DMS 273 (cell line): ENCODE measurements around the gene RCOR2.
"Not testable (repeated sequence)": the region's sequence is repeated elsewhere in the genome, so short reads cannot be mapped to it uniquely, and the experiment has no call there.

ENCODE experiments used
- DNase-seq: peaks from one replicate; lab custom pipeline; 2025; ENCODE audit not compliant: unreplicated experiment; lab: John Stamatoyannopoulos, UW

RCOR2 gene

DNA sequence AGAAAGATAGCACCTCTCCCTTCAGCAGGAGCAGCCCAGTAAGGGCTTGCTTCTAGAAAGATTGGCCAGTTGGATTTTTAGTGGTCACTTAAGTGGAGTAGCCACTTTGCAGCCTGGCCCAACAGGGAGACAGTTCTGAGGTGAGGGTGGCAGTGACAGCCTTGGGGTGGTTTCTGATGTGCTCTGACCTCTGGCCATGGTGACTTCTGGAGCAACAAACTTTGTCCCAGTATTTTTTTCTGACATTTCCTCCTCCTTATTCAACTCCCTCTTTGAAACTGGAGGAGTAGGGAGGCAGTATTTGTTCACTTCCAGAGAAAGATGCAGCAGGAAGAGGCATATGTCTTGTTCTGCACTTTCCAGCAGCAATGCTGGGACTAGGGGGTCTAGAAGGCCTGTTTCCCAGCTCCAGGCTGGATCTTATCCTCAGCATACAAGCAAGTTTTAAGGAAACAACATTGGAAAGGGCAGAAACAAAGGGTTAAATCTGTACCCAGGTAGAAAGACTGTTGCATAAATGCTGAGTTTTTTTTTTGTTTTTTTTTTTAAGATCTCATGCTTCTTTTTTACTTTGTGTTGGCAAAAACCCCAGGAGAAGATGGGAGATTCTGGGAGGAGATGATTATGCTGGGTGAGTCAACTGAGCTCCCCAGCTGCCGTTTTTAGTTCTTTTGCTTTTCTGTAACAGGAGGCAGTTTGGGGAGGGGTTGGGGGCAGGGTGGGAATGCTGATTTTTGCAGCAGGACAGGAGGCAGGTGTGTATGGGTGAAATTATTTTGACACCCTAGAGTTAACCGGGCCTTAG, 37.2 kb downstream of the RCOR2 start:
- peak; percentile 55 for DNase-seq

DNA sequence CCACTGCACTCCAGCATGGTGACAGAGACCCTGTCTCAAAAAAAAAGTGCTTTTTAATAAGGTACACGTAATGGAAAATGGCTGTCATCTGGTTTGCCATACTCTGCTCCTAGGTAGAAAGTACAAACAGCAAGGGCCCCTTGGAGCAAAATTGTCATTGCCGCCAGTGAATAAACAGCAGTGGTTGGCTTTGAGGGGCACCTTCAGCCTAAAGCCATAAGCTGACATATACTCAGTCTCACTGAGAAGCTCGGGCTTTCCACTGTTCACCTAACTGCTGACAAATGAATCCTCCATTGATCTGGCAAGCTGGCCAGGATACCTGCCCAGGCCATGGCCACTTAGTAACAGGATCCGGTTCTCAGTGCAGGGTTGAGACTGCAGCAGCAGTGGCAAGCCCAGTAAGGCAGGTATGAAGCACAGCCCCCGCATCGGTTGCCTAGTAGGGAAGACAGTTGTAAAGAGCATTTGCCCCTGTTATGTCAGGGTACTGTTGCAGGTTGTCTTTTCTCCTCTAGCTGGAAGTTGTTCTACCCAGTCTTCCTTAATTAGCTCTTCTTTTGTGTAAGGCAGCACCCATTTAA, 39.2 kb downstream of the RCOR2 start:
- DNase-seq, result no peak

DNA sequence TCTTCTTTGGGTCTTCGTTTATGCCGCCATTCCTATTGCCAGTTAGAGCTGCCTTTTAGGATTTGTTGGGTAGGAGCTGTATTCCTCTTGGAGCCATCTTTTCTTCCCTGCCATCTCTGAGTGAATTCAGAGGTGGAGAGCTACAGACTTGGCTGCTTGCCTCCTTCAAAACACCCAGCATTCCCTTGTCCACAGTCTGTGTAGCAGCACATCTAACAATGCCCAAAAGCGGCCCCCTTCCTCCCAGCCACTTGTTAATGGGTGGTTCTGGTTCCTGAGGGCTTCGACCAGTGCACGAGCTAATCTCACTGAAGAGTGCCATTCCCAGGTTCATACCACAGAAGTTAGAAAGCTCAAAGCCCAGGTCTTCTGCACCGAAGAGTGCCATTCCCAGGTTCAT, 40.3 kb downstream of the RCOR2 start:
- DNase-seq, result no peak

DNA sequence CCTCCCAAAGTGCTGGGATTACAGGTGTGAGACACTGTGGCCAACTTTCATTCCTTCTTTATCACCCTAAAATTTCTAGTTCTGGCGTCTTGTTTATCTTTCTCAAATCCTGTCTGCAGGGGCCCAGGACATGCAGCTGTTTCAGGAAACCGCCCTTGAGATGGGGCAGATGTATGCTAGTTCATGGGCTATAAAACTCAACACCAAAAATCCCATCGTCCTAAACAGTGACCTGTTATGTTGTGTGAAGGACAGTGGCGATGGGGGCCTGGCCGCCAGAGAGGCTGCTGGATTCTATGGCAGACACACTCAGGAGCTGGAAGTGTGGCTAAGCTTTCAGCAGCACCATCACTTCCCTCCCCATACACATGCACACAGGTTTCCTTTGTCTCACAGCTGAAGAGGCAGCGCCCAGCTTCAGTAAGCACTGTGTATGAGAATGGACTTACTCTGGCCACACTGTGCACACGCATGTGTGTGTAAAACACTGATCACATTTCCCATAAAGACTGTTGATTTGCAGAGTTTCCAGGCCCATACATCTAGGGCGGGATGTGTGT, 41.4 kb downstream of the RCOR2 start:
- DNase-seq, result no peak

DNA sequence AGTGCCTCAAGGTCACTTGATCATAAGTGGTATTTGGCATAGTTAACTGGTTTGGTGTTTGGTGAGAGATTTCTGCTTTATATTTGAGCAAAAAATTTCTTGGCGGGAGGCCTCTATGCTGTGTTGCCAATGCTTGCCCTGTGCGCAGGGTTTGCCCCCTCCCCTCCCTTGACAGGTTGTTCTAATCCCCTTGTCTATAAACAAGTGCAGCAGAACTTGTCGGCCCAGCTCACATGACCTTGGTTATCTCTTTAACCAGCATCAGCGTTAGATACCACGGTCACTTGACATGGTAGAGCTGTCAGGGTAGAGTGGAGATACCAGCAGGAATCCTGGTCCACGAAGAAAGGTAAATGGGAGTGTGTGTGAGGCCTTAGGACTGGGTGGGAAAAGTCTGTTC, 42.5 kb downstream of the RCOR2 start:
- DNase-seq, result no peak

DNA sequence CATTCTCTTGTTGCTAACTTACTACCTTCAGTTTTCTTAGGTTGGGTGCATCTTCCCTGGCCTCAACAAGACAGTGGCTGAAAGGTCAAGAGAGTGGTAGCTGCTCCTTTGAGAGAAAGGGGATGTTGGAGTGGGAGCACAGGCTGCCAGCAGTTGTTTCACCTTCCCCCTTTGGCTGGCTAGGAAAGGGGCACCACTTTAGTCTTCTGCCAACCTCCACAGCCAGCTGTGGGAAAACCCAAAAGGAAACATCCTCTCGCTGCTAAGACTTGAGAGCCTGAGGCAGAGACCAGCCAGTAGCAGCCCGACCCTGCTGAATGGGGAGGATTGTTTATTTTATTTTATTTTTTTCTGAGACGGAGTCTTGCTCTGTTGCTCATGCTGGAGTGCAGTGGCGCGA, 43.7 kb downstream of the RCOR2 start:
- DNase-seq, result no peak

DNA sequence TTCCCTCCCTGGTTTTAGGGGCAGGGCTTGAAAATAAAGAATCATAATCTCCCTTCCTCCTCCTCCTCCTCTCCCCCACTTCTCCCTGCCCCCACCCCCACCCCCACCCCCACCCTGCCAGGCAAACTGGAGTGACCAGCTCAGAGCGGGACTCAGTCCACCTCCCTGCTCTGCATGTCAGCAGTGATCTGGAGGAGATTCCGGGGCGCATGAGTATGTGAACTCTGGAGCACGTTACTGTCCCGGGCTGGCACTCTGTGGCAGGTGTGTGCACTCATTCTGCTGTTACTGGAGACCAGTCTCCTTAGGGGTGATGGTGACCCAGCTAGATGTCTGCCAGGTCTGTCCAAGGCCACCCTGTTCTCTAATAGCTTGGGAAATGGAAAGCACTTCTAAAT, 44.2 kb downstream of the RCOR2 start:
- no peak for DNase-seq

DNA sequence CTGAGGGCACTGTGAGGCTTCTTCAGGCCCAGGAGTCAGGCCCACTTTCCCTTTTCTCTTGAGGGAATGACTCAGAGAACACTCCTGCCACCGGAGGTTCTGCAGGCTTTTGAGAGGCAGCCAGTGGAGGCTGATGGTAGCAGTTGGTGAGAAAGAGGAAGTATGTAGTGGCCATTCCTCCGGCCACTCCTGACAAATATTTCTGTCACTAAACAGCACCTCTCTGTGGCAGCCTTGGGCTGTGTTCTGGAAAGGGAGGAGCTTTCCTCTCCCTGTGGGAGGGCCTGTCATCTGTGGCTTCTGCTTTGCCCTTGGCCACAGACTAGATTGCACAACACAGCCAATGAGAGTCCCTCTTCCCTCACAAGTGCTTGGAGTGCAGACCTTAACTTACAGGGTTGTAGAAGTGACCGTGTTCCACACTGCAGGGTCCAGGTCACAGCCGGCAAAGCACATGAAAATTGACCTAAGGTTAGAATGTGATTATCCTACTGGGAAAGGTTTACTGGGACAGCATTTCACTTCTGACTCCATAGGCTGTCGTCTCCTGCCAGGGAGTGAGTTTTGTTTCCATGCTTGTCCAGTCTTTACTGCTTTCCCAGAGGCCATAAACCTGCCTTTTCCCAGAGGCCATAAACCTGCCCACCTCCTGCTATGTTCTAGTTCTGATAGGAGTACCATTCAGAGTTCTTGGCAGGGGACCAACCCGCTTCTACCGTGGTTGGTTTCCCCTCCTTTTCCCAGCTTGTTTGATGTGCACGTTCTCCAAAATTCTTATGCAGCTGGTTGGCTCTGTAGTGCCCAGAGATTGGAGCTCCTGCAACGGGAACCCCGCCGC, 44.8 kb downstream of the RCOR2 start:
- peak; percentile 70 for DNase-seq

DNA sequence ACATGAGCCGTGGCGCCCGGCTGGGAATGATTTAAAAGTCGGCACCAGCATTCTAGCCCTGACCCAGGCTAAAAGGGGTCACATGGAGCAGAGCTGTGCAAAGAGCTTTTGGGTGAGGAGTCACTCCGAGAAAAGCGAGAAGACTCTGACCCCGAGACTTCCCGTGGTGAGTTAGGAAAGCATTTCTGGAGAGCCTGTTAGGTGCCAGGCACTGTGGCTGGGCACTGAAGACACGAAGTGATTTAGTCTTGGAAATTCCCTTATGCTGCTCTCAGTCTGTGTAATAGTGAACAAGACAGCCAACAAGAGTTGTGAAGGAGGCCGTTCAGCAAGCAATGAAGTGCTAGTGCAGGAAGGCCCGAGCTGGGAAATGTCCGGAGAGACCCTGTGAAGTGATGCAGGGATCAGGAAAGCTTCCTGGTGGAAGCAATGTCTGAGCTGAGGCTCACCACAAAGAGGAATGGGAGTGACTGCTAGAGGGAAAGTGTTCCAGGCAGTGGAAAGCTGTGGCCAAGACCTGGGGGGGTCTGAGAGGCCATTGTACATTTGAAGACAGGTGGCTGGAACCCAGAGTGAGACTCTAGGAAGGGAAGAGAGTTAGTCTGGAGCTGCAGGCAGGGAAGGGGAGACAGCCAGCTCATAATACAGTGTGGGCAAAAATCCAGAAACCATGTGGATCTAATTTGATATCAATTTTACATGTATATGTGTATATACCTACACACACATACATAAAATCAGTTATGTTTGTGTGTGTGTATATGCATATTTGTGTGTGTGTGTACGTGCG, 46.4 kb downstream of the RCOR2 start:
- no peak for DNase-seq

DNA sequence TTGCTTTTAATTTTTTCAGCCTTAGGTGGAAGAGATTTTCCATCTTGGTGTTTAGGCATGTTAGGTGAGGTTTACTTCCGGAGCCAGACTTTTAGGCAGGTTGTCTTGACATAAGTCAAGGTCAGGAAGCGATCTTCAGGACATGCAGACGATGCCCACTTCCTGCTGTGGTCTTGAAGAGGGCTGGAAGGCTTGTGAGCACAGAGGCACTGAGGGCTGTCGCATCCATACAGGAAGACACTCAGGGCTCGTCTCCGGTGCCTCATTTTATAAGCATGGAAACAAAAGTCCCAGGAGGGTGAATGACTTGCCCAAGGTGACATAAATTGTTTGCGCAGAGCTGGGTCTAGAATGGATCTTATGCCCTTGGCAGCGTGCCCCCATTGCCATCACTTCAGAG, 47.3 kb downstream of the RCOR2 start:
- no peak for DNase-seq

DNA sequence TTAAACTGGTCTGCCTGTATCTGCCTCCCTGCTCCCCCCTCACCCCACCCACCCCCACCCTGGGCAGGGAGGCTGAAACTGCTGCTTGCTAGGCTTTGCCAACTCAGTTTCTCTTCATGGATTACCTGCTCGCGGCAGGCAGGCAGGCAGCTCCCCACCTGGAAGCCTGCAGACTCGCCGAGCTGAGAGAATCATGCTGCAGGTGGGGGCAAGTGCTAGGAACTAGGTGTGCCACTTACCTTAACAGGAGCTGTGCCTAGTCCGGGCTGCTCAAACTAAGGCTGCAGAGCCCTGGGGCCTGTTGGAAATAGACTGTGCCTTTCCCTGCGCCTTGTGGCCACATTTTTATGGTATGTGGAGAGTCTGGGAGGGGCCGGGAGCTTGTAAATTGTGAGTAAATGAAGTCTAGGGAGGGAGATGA, 47.8 kb downstream of the RCOR2 start:
- no peak for DNase-seq

DNA sequence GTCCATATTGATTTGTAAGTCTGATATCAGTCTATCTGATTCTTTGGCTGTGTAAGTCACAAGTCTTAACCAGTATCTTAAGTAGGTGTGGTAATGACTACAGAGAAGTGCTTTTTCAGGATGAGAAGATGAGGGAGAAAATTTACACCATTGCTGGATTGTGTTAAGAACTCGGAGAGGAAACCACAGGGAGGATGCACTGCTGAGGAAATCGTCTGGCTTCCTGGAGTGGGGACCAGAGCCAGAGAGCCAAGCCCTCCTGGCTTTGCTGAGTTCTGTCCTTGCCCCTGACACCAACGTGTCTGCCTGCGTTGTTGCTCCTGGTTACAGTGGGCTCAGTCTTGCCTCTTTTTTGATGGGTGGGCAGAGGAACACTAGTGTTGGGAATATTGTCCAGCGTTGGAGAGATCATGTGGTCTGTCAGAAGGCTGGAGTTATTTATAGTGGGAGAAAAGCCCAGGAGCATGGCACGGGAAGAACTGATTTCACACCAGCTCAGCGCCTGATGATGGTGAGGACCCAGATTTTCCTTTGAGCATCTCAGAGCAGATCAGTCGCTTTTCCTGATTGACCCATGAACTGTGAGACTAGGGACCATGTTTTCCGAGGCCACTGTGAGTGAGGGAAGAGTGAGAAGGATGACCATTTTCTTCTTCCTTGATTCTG, 48.4 kb downstream of the RCOR2 start:
- no peak for DNase-seq

DNA sequence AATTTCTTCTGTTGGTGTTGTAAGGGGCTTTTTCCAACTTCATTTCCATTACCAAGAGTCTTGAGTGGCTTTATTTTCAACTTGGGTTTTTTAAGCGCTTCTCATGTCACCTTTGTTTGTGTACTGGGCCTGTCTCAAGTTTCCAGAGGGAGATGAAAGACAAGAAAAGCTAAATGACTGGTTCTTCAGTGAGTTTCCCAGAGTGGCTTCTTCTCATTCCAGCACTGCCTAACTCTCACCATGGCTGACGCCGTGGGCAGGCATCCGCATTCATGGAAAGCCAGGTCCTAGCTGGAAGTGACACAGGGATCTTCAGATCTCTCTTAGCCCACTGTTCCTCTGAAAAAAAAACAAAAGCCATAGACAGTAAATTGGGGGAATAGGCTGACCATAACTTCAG, 49.5 kb downstream of the RCOR2 start:
- no peak for DNase-seq

DNA sequence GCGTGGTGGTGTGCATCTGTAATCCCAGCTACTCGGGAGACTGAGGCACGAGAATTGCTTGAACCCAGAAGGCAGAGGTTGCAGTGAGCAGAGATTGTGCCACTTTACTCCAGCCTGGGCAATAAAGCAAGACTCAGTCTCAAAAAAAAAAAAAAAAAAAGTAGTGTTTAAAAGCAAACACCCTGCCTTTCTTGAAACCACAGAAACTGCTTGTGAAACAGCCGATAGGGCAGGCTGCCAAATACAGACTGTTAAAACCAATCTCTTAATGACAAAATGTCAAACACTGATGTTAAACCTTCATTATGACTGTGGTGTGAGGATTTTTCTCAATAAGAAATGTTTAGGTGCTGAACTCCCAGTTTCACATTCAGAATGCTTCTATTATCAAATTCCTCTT, 50.8 kb downstream of the RCOR2 start:
- DNase-seq, result no peak

DNA sequence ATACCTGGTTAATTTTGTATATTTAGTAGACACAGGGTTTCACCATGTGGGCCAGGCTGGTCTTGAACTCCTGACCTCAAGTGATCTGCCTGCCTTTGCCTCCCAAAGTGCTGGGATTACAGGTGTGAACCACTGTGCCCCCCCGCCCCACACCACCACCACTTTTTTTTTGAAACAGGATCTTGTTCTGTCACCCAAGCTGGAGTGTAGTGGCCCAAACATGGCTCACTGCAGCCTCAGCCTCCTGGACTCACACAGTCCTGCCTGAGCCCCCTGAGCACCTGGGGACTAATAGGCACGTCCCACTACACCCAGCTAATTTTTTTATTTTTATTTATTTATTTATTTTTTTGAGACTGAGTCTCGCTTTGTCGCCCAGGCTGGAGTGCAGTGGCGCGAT, 53.3 kb downstream of the RCOR2 start:
- DNase-seq, result not testable (repeated sequence)

DNA sequence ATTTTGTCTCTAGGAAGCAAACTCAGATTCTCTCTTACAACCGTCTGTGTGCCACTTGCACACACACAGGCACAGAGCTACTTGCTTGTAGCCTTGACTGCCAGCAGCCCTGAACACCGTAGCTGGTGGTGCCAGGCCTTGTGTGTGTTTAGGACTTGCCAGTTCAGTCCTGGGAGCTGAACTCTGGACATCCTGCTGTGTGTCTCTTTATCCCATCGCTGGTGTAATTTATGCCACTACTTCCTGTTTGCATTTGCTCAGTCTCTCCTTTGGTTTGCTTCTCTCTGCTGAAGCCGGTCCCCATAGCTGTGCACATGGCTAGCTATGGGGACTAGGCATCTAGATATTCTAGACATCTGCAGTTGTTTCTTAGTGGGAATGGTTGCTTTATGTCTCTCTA, 54.0 kb downstream of the RCOR2 start:
- no peak for DNase-seq
